Chondrocyte (in vitro differentiated cells): ENCODE measurements around the gene ABCD4. TPM values are rescaled to one million over a fixed set of nuclear protein-coding genes. Genes with fewer than 3 reads are reported as not detected.
A peak's percentile ranks its signal among the peaks of the same experiment; 100 is the strongest.

Source experiments
- DNase-seq: peaks from one replicate; pipeline ENCODE4 v3.0.0; 2021; ENCODE audit warnings: mixed read lengths, low spot score
- H3K27ac Mint-ChIP-seq: one replicate; pipeline ENCODE4 v1.8.0; 2021; ENCODE audit warnings: mild to moderate bottlenecking, moderate library complexity, mixed read lengths; ENCODE audit not compliant: unreplicated experiment
- H3K27me3 Mint-ChIP-seq: 2 replicates; pipeline ENCODE4 v1.8.0; 2021; ENCODE audit warnings: low read depth, mixed read lengths
- H3K36me3 Mint-ChIP-seq: 2 replicates; pipeline ENCODE4 v1.8.0; 2021; ENCODE audit warnings: low read depth, mixed read lengths
- H3K4me1 Mint-ChIP-seq: 2 replicates; pipeline ENCODE4 v1.8.0; 2021; ENCODE audit warnings: low read depth, mild to moderate bottlenecking, mixed read lengths
- H3K4me3 Mint-ChIP-seq: one replicate; pipeline ENCODE4 v1.8.0; 2021; ENCODE audit warnings: mild to moderate bottlenecking, moderate library complexity, mixed read lengths; ENCODE audit not compliant: unreplicated experiment
- H3K9me3 Mint-ChIP-seq: 2 replicates; pipeline ENCODE4 v1.8.0; 2021; ENCODE audit warnings: low read depth, mixed read lengths
- total RNA-seq: library from RNA; stranded (reverse); gene quantifications from 3 replicates; pipeline ENCODE4 v1.2.1, GENCODE V29; 2021
- TF ChIP-seq, protein P1 (sequence below): fragments of 200-600 bp; sonication (generic); IDR thresholded peaks from 2 replicates; pipeline ENCODE4 v1.5.0; 2021; ENCODE audit warnings: antibody characterized with exemption, mild to moderate bottlenecking, moderate library complexity

ABCD4 gene
- total RNA-seq, 1 donor from 2014 or later, result 34.7 TPM

GRCh38 chr14:74245292-74245691, 57.4 kb downstream of the ABCD4 start:
- peaks cover 69% of the 10 kb centered on the region for H3K27me3 Mint-ChIP-seq
- H3K4me3 Mint-ChIP-seq, result no peak overlapping the region
- no peaks in the 10 kb centered on the region for H3K9me3 Mint-ChIP-seq
- H3K27ac Mint-ChIP-seq, result no peak overlapping the region
- peaks cover 9% of the 10 kb centered on the region for H3K4me1 Mint-ChIP-seq
- TF ChIP-seq, protein P1, sequence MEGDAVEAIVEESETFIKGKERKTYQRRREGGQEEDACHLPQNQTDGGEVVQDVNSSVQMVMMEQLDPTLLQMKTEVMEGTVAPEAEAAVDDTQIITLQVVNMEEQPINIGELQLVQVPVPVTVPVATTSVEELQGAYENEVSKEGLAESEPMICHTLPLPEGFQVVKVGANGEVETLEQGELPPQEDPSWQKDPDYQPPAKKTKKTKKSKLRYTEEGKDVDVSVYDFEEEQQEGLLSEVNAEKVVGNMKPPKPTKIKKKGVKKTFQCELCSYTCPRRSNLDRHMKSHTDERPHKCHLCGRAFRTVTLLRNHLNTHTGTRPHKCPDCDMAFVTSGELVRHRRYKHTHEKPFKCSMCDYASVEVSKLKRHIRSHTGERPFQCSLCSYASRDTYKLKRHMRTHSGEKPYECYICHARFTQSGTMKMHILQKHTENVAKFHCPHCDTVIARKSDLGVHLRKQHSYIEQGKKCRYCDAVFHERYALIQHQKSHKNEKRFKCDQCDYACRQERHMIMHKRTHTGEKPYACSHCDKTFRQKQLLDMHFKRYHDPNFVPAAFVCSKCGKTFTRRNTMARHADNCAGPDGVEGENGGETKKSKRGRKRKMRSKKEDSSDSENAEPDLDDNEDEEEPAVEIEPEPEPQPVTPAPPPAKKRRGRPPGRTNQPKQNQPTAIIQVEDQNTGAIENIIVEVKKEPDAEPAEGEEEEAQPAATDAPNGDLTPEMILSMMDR, result no peak
- no peaks in the 10 kb centered on the region for H3K36me3 Mint-ChIP-seq
- DNase-seq, result peak; percentile 71

DNA sequence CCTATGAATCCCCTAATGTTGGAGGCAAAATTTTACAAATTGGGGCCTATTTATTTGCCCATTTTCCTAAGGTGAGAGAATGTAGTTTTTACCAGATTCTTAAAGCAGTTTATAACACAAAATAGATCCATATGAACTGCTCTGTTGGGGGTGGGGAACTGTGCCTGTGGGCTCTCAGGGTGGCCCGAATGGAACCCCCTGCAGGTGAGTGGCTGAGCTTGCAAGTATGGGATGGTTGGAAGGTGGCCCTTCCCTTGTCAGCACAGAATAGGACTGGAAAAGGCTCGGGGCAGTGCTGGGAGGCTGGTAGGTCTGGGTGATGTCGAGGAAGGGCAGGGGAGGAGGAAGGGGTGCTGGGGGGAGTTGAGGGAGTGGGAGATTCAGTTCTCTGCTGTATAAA, 58.6 kb downstream of the ABCD4 start:
- no peaks in the 10 kb centered on the region for H3K36me3 Mint-ChIP-seq
- H3K27me3 Mint-ChIP-seq, result peaks cover 71% of the 10 kb centered on the region
- H3K4me1 Mint-ChIP-seq, result peaks cover 11% of the 10 kb centered on the region
- TF ChIP-seq, protein P1, result no peak
- no peaks in the 10 kb centered on the region for H3K9me3 Mint-ChIP-seq
- DNase-seq, result peak; percentile 61
- H3K27ac Mint-ChIP-seq, result no peak overlapping the region
- no peak overlapping the region for H3K4me3 Mint-ChIP-seq

GRCh38 chr14:74243051-74243450, 59.7 kb downstream of the ABCD4 start:
- no peaks in the 10 kb centered on the region for H3K9me3 Mint-ChIP-seq
- H3K27me3 Mint-ChIP-seq, result peaks cover 76% of the 10 kb centered on the region
- no peak overlapping the region for H3K27ac Mint-ChIP-seq
- TF ChIP-seq, protein P1, result no peak
- no peaks in the 10 kb centered on the region for H3K36me3 Mint-ChIP-seq
- no peak for DNase-seq
- H3K4me1 Mint-ChIP-seq, result peaks cover 11% of the 10 kb centered on the region
- no peak overlapping the region for H3K4me3 Mint-ChIP-seq

- TF ChIP-seq, protein P1, result no peak
- no peaks in the 10 kb centered on the region for H3K9me3 Mint-ChIP-seq
- H3K27me3 Mint-ChIP-seq, result peaks cover 79% of the 10 kb centered on the region
- no peak overlapping the region for H3K4me3 Mint-ChIP-seq
- peaks cover 11% of the 10 kb centered on the region for H3K4me1 Mint-ChIP-seq
- no peak for DNase-seq
- no peaks in the 10 kb centered on the region for H3K36me3 Mint-ChIP-seq
- no peak overlapping the region for H3K27ac Mint-ChIP-seq
Observed at GRCh38 chr14:74242780-74243042, 60.0 kb downstream of the ABCD4 start.

GRCh38 chr14:74242021-74242779, 60.5 kb downstream of the ABCD4 start:
- DNase-seq, result peak; percentile 58
- Mint-ChIP-seq H3K4me3 (no peak overlapping the region), H3K27ac (no peak overlapping the region)

More at GRCh38 chr14:74242021-74242779, 60.5 kb downstream of the ABCD4 start:
- Mint-ChIP-seq H3K36me3 (no peaks in the 10 kb centered on the region), H3K4me1 (peaks cover 11% of the 10 kb centered on the region), H3K27me3 (peaks cover 80% of the 10 kb centered on the region), H3K9me3 (no peaks in the 10 kb centered on the region)
- TF ChIP-seq, protein P1, result no peak
